Stimulated activated naive CD8-positive, alpha-beta T cell treated with anti-CD3 and anti-CD28 coated beads, Interleukin-15, Interleukin-2, amounts not matched to agents 100 ng/mL and 50 ng/mL, for 24 hours (primary cell): ENCODE measurements around the gene PLEKHA6.

Experiments used
- H3K27ac Mint-ChIP-seq: one replicate; pipeline ENCODE4 v1.8.0; 2021; ENCODE audit warnings: mild to moderate bottlenecking, mixed read lengths
- H3K27me3 Mint-ChIP-seq: one replicate; pipeline ENCODE4 v1.8.0; 2021; ENCODE audit warnings: mixed read lengths
- H3K36me3 Mint-ChIP-seq: one replicate; pipeline ENCODE4 v1.8.0; 2021; ENCODE audit warnings: low read depth, mixed read lengths
- H3K4me1 Mint-ChIP-seq: one replicate; pipeline ENCODE4 v1.8.0; 2021; ENCODE audit warnings: low read depth, mixed read lengths
- H3K4me3 Mint-ChIP-seq: one replicate; pipeline ENCODE4 v1.8.0; 2021; ENCODE audit warnings: mild to moderate bottlenecking, mixed read lengths
- H3K9me3 Mint-ChIP-seq: one replicate; pipeline ENCODE4 v1.8.0; 2021; ENCODE audit warnings: mixed read lengths

The PLEKHA6 gene

GRCh38 chr1:204359474-204360255, at the start of gene PLEKHA6:
Gene PLEKHA6, minus strand, starts transcription at chr1:204359929. Its CDS starts 86,202 bp downstream, at chr1:204273727.
- no peaks in the 10 kb centered on the region for H3K9me3 Mint-ChIP-seq
- H3K27ac Mint-ChIP-seq = no peak within 1 kb of the TSS
- peaks cover 12% of the 10 kb centered on the region for H3K27me3 Mint-ChIP-seq
- H3K4me3 Mint-ChIP-seq = no peak within 1 kb of the TSS
- H3K36me3 Mint-ChIP-seq = no peaks in the 10 kb centered on the region
- peaks cover 29% of the 10 kb centered on the region for H3K4me1 Mint-ChIP-seq

GRCh38 chr1:204409123-204409522, 49.4 kb upstream of the PLEKHA6 start:
- Mint-ChIP-seq H3K36me3 (peaks cover 61% of the 10 kb centered on the region), H3K27me3 (no peaks in the 10 kb centered on the region), H3K4me1 (peaks cover 39% of the 10 kb centered on the region), H3K9me3 (no peaks in the 10 kb centered on the region), H3K27ac (peak overlapping the region; percentile 98), H3K4me3 (peak overlapping the region; percentile 95)

GRCh38 chr1:204408602-204409001, 48.9 kb upstream of the PLEKHA6 start:
- Mint-ChIP-seq H3K9me3 (no peaks in the 10 kb centered on the region), H3K27ac (peak overlapping the region; percentile 74), H3K4me3 (peak overlapping the region; percentile 95), H3K4me1 (peaks cover 44% of the 10 kb centered on the region), H3K27me3 (no peaks in the 10 kb centered on the region), H3K36me3 (peaks cover 66% of the 10 kb centered on the region)

GRCh38 chr1:204408074-204408507, 48.4 kb upstream of the PLEKHA6 start:
- Mint-ChIP-seq H3K9me3 (no peaks in the 10 kb centered on the region), H3K4me3 (peak overlapping the region; percentile 95), H3K27ac (peak overlapping the region; percentile 74), H3K27me3 (no peaks in the 10 kb centered on the region), H3K4me1 (peaks cover 43% of the 10 kb centered on the region), H3K36me3 (peaks cover 67% of the 10 kb centered on the region)

- peak overlapping the region; percentile 74 for H3K27ac Mint-ChIP-seq
- H3K9me3 Mint-ChIP-seq = no peaks in the 10 kb centered on the region
- H3K27me3 Mint-ChIP-seq = no peaks in the 10 kb centered on the region
- peaks cover 39% of the 10 kb centered on the region for H3K4me1 Mint-ChIP-seq
- H3K4me3 Mint-ChIP-seq = peak overlapping the region; percentile 95
- peaks cover 69% of the 10 kb centered on the region for H3K36me3 Mint-ChIP-seq
These were observed 47.7 kb upstream of the PLEKHA6 start for GRCh38 chr1:204407295-204407971.

GRCh38 chr1:204406621-204407020, 46.9 kb upstream of the PLEKHA6 start:
- H3K36me3 Mint-ChIP-seq = peaks cover 78% of the 10 kb centered on the region
- H3K27me3 Mint-ChIP-seq = no peaks in the 10 kb centered on the region
- H3K9me3 Mint-ChIP-seq = no peaks in the 10 kb centered on the region
- peaks cover 36% of the 10 kb centered on the region for H3K4me1 Mint-ChIP-seq
- H3K4me3 Mint-ChIP-seq = peak overlapping the region; percentile 95
- no peak overlapping the region for H3K27ac Mint-ChIP-seq

GRCh38 chr1:204405988-204406387, 46.3 kb upstream of the PLEKHA6 start:
- Mint-ChIP-seq H3K9me3 (no peaks in the 10 kb centered on the region), H3K36me3 (peaks cover 84% of the 10 kb centered on the region), H3K4me3 (peak overlapping the region; percentile 95), H3K27me3 (no peaks in the 10 kb centered on the region), H3K27ac (no peak overlapping the region), H3K4me1 (peaks cover 36% of the 10 kb centered on the region)

GRCh38 chr1:204404629-204405028, 44.9 kb upstream of the PLEKHA6 start:
- Mint-ChIP-seq H3K4me1 (peaks cover 36% of the 10 kb centered on the region), H3K4me3 (peak overlapping the region; percentile 49), H3K36me3 (peaks cover 84% of the 10 kb centered on the region), H3K27ac (peak overlapping the region; percentile 52), H3K9me3 (no peaks in the 10 kb centered on the region), H3K27me3 (no peaks in the 10 kb centered on the region)

- Mint-ChIP-seq H3K27ac (no peak overlapping the region), H3K27me3 (no peaks in the 10 kb centered on the region), H3K9me3 (no peaks in the 10 kb centered on the region), H3K36me3 (peaks cover 79% of the 10 kb centered on the region), H3K4me3 (no peak overlapping the region), H3K4me1 (peaks cover 36% of the 10 kb centered on the region)
These were observed 42.7 kb upstream of the PLEKHA6 start for GRCh38 chr1:204402391-204402790.

GRCh38 chr1:204401730-204402129, 42.0 kb upstream of the PLEKHA6 start:
- Mint-ChIP-seq H3K27me3 (no peaks in the 10 kb centered on the region), H3K27ac (no peak overlapping the region), H3K36me3 (peaks cover 76% of the 10 kb centered on the region), H3K9me3 (no peaks in the 10 kb centered on the region), H3K4me1 (peaks cover 32% of the 10 kb centered on the region), H3K4me3 (no peak overlapping the region)

GRCh38 chr1:204400882-204401510, 41.3 kb upstream of the PLEKHA6 start:
- Mint-ChIP-seq H3K36me3 (peaks cover 73% of the 10 kb centered on the region), H3K27me3 (no peaks in the 10 kb centered on the region), H3K9me3 (no peaks in the 10 kb centered on the region), H3K4me3 (no peak overlapping the region), H3K27ac (peak overlapping the region; percentile 21), H3K4me1 (peaks cover 25% of the 10 kb centered on the region)

- Mint-ChIP-seq H3K27ac (peak overlapping the region; percentile 55), H3K4me1 (peaks cover under 1% of the 10 kb centered on the region), H3K9me3 (no peaks in the 10 kb centered on the region), H3K36me3 (peaks cover 66% of the 10 kb centered on the region), H3K4me3 (no peak overlapping the region), H3K27me3 (no peaks in the 10 kb centered on the region)
These were observed 38.7 kb upstream of the PLEKHA6 start for GRCh38 chr1:204398197-204399125.

- no peaks in the 10 kb centered on the region for H3K27me3 Mint-ChIP-seq
- H3K4me3 Mint-ChIP-seq = no peak overlapping the region
- H3K9me3 Mint-ChIP-seq = no peaks in the 10 kb centered on the region
- no peak overlapping the region for H3K27ac Mint-ChIP-seq
- H3K4me1 Mint-ChIP-seq = no peaks in the 10 kb centered on the region
- H3K36me3 Mint-ChIP-seq = peaks cover 50% of the 10 kb centered on the region
These were observed 36.4 kb upstream of the PLEKHA6 start for GRCh38 chr1:204396015-204396583.

GRCh38 chr1:204391629-204392028, 31.9 kb upstream of the PLEKHA6 start:
- Mint-ChIP-seq H3K4me1 (peaks cover 5% of the 10 kb centered on the region), H3K36me3 (peaks cover 18% of the 10 kb centered on the region), H3K9me3 (no peaks in the 10 kb centered on the region), H3K27me3 (no peaks in the 10 kb centered on the region), H3K4me3 (no peak overlapping the region), H3K27ac (no peak overlapping the region)
